OCI-LY3 (cell line): ENCODE measurements around the gene ALPK1.

ENCODE experiments used
- H2AFZ ChIP-seq: fragments of 200-600, 300-600 bp; shearing (Covaris generic); 2 replicates; pipeline ENCODE4 v1.6.0; 2014; ENCODE audit warnings: antibody characterized with exemption, low read depth, low read length
- H3K27ac ChIP-seq: fragments of 200-600, 300-600 bp; sonication (generic); 2 replicates; pipeline ENCODE4 v1.5.1; 2014; ENCODE audit warnings: mild to moderate bottlenecking, low read length, moderate library complexity, mixed read lengths
- H3K27me3 ChIP-seq: fragments of 200-600, 300-600 bp; sonication (generic); 2 replicates; pipeline ENCODE4 v1.6.1; 2014; ENCODE audit warnings: low read depth, low read length, mixed read lengths
- H3K36me3 ChIP-seq: fragments of 200-600, 300-600 bp; sonication (generic); replicated peaks from 2 replicates; pipeline ENCODE3; 2014; ENCODE audit warnings: low read depth, low read length, mixed read lengths
- H3K4me1 ChIP-seq: fragments of 300-600, 200-600 bp; sonication (generic); 2 replicates; pipeline ENCODE4 v1.6.1; 2014; ENCODE audit warnings: low read length, mixed read lengths
- H3K4me2 ChIP-seq: fragments of 200-600, 300-600 bp; sonication (generic); 2 replicates; pipeline ENCODE4 v1.6.1; 2014; ENCODE audit warnings: low read length, mixed read lengths
- H3K4me3 ChIP-seq: fragments of 300-600, 200-600 bp; sonication (generic); 2 replicates; pipeline ENCODE4 v1.5.1; 2014; ENCODE audit warnings: antibody characterized with exemption, mild to moderate bottlenecking, low read length, moderate library complexity
- H3K79me2 ChIP-seq: fragments of 300-600, 200-600 bp; shearing (Covaris generic); 2 replicates; pipeline ENCODE4 v1.6.1; 2014; ENCODE audit warnings: mild to moderate bottlenecking, low read length, mixed read lengths
- H3K9ac ChIP-seq: fragments of 300-600, 200-600 bp; shearing (Covaris generic); 2 replicates; pipeline ENCODE4 v1.6.0; 2014; ENCODE audit warnings: mild to moderate bottlenecking, low read length, moderate library complexity
- H3K9me3 ChIP-seq: fragments of 200-600, 300-600 bp; shearing (Covaris generic); 2 replicates; pipeline ENCODE4 v1.6.1; 2014; ENCODE audit warnings: low read length, mixed read lengths; ENCODE audit not compliant: insufficient read depth
- H4K20me1 ChIP-seq: fragments of 200-600, 300-600 bp; sonication (generic); 2 replicates; pipeline ENCODE4 v1.6.1; 2016; ENCODE audit warnings: low read length, mixed read lengths; ENCODE audit not compliant: insufficient read depth
- CTCF ChIP-seq: fragments of 200-600, 300-600 bp; sonication (generic); IDR thresholded peaks from 2 replicates; pipeline ENCODE4 v1.5.1; 2014; ENCODE audit warnings: antibody characterized with exemption, low read length, low read depth
- EZH2phosphoT487 ChIP-seq: fragments of 200-600 bp; shearing (Covaris generic); IDR thresholded peaks from 2 replicates; pipeline ENCODE4 v1.6.1; 2018; ENCODE audit warnings: antibody characterized with exemption, mixed run types, low read depth

ALPK1 gene

GRCh38 chr4:112277705-112278448, 19.3 kb upstream of the ALPK1 start:
- Histone ChIP-seq H2AFZ (no peak overlapping the region), H3K9me3 (no peaks in the 10 kb centered on the region; the same call in 1 of the 2 replicates), H3K4me1 (peaks cover 47% of the 10 kb centered on the region), H4K20me1 (peaks cover 83% of the 10 kb centered on the region), H3K27ac (0 out of 2 replicates have a peak overlapping the region, but pooled peaks have one; percentile 4), H3K36me3 (peaks cover 61% of the 10 kb centered on the region), H3K27me3 (no peaks in the 10 kb centered on the region), H3K79me2 (peaks cover 96% of the 10 kb centered on the region), H3K9ac (no peak overlapping the region), H3K4me3 (no peak overlapping the region), H3K4me2 (0 out of 2 replicates have a peak overlapping the region, but pooled peaks have one; percentile 0)
- TF ChIP-seq CTCF (no peak), EZH2phosphoT487 (no peak)

- H4K20me1 ChIP-seq: peaks cover 89% of the 10 kb centered on the region
- peak overlapping the region; percentile 77 for H3K27ac ChIP-seq
- no peaks in the 10 kb centered on the region for H3K27me3 ChIP-seq
- no peak overlapping the region for H2AFZ ChIP-seq
- peak overlapping the region; percentile 56 for H3K9ac ChIP-seq
- TF ChIP-seq CTCF (no peak), EZH2phosphoT487 (no peak)
- peaks cover 54% of the 10 kb centered on the region for H3K4me1 ChIP-seq
- H3K9me3 ChIP-seq: no peaks in the 10 kb centered on the region; the same call in 1 of the 2 replicates
- H3K36me3 ChIP-seq: peaks cover 71% of the 10 kb centered on the region
- peak overlapping the region; percentile 88 for H3K4me2 ChIP-seq
- H3K4me3 ChIP-seq: peak overlapping the region; percentile 73
- H3K79me2 ChIP-seq: peaks cover 100% of the 10 kb centered on the region
Measured at GRCh38 chr4:112279025-112279881, 17.9 kb upstream of the ALPK1 start.

GRCh38 chr4:112279882-112280315, 17.3 kb upstream of the ALPK1 start:
- Histone ChIP-seq H3K27ac (peak overlapping the region; percentile 77), H3K4me1 (peaks cover 54% of the 10 kb centered on the region)

More at GRCh38 chr4:112279882-112280315, 17.3 kb upstream of the ALPK1 start:
- H3K9ac ChIP-seq: peak overlapping the region; percentile 56; the same call in 1 of the 2 replicates
- H3K4me3 ChIP-seq: peak overlapping the region; percentile 73
- peaks cover 74% of the 10 kb centered on the region for H3K36me3 ChIP-seq
- no peaks in the 10 kb centered on the region; the same call in 1 of the 2 replicates for H3K9me3 ChIP-seq
- H3K27me3 ChIP-seq: no peaks in the 10 kb centered on the region
- H3K4me2 ChIP-seq: peak overlapping the region; percentile 88
- H2AFZ ChIP-seq: no peak overlapping the region
- H3K79me2 ChIP-seq: peaks cover 100% of the 10 kb centered on the region
- H4K20me1 ChIP-seq: peaks cover 87% of the 10 kb centered on the region
- TF ChIP-seq CTCF (no peak), EZH2phosphoT487 (no peak)
